Naive B cell (primary cell): ENCODE data around the gene CTXN1. TPM values are rescaled to one million over a fixed set of nuclear protein-coding genes. Genes with fewer than 3 reads are reported as not detected.
"Not testable (repeated sequence)": the region's sequence is repeated elsewhere in the genome, so short reads cannot be mapped to it uniquely, and the experiment has no call there.

Source experiments
- ATAC-seq, 2 donors: fragments of 150-1000 bp; cut with Tn5 transposase; 2 replicates each; pipeline ENCODE4 v1.10.0; 2021; ENCODE audit warnings: low read depth in 2 of 2, mild to moderate bottlenecking in 2 of 2, moderate library complexity in 2 of 2
- DNase-seq: peaks from one replicate; pipeline ENCODE4 v3.0.0; 2022
- H3K27ac Mint-ChIP-seq, 6 donors: one replicate each; pipeline ENCODE4 v1.8.0; 2020 to 2022; ENCODE audit warnings: mild to moderate bottlenecking in 6 of 6, mixed read lengths in 6 of 6, moderate library complexity in 5 of 6, inconsistent platforms in 2 of 6
- H3K27me3 Mint-ChIP-seq, 3 donors: one replicate each; pipeline ENCODE4 v1.8.0; 2021 to 2022; ENCODE audit warnings: mixed read lengths in 3 of 3, mild to moderate bottlenecking in 1 of 3
- H3K36me3 Mint-ChIP-seq, 2 donors: one replicate each; pipeline ENCODE4 v1.8.0; 2020 to 2022; ENCODE audit warnings: mixed read lengths in 2 of 2, inconsistent platforms in 1 of 2, mild to moderate bottlenecking in 1 of 2
- H3K4me1 Mint-ChIP-seq, 3 donors: one replicate each; pipeline ENCODE4 v1.8.0; 2020 to 2022; ENCODE audit warnings: mixed read lengths in 3 of 3, inconsistent platforms in 1 of 3, mild to moderate bottlenecking in 1 of 3, moderate library complexity in 1 of 3
- H3K4me3 Mint-ChIP-seq, 8 donors: one replicate each; pipeline ENCODE4 v1.8.0; 2020 to 2022; ENCODE audit warnings: mild to moderate bottlenecking in 8 of 8, mixed read lengths in 8 of 8, moderate library complexity in 8 of 8, inconsistent platforms in 2 of 8
- H3K9me3 Mint-ChIP-seq, 7 donors: one replicate each; pipeline ENCODE4 v1.8.0; 2020 to 2022; ENCODE audit warnings: mixed read lengths in 7 of 7, mild to moderate bottlenecking in 5 of 7, inconsistent platforms in 2 of 7, moderate library complexity in 1 of 7
- polyA plus RNA-seq, 6 donors: library from polyadenylated mRNA; unstranded; fragments of 300-500 nt; fragmentation: Illumina TruSeq; gene quantifications; one replicate each; pipeline ENCODE4 v1.2.3, GENCODE V29; 2021; ENCODE audit warnings: low read depth in 6 of 6

CTXN1 gene
- polyA plus RNA-seq, 6 donors from 2014 or later, result not detected

DNA sequence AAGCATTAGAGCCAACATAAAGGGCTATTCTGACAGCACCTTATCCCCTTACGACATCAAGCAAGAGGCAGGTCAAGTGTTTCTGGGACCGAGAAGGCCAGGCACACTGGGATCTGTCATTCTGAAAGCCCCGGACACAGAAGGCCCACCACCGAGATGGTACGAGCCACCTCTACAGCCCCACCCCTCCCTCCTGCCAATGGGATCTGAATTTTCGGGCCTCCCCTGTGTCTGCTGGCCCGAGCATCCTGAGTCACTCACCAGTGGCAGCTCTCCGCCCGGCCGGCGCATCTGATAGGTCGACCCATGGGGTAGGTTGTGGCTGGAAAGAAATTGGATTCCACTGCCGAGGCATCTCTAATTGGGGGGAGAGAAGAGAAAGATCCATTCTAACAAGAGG lies 14.9 kb upstream of the CTXN1 start:
- no peaks in the 10 kb centered on the region for H3K27me3 Mint-ChIP-seq
- DNase-seq (no peak), ATAC-seq (no peak)
- H3K36me3 Mint-ChIP-seq, result peaks cover 5 to 9% of the 10 kb centered on the region in 2 donors
- peaks cover 18 to 36% (median 26%) of the 10 kb centered on the region in 3 donors for H3K4me1 Mint-ChIP-seq
- H3K27ac Mint-ChIP-seq, result peak overlapping the region in 1 of 6 donors; percentile 39
- peak overlapping the region in 7 of 8 donors; percentile 12 to 88 (median 45) for H3K4me3 Mint-ChIP-seq
- H3K9me3 Mint-ChIP-seq, result no peaks in the 10 kb centered on the region

DNA sequence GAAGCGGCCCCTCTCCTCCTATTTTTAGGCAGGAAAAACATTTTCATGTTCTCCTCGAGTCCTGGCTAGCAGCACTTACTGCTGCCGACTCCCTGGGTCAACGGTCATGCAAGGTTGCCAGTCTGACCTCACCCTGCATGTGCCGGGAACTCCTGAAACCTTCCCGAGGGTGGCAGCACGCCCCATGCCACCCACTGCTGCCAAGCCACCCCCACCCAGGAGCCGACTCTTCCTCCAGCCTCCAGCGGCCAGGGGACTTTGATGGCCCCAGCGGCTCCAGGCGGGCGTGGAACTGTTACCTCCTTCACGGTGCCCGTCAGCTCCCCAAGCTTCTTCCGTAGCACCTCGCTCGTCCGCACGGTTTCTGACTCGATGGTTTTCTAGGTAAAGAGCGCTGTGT lies 8.8 kb upstream of the CTXN1 start:
- Mint-ChIP-seq H3K27me3 (no peaks in the 10 kb centered on the region), H3K9me3 (no peaks in the 10 kb centered on the region), H3K4me1 (no peaks in the 10 kb centered on the region), H3K4me3 (no peak overlapping the region), H3K36me3 (peaks cover 0 to 5% of the 10 kb centered on the region in 2 donors), H3K27ac (no peak overlapping the region)
- no peak for ATAC-seq
- DNase-seq, result no peak

DNA sequence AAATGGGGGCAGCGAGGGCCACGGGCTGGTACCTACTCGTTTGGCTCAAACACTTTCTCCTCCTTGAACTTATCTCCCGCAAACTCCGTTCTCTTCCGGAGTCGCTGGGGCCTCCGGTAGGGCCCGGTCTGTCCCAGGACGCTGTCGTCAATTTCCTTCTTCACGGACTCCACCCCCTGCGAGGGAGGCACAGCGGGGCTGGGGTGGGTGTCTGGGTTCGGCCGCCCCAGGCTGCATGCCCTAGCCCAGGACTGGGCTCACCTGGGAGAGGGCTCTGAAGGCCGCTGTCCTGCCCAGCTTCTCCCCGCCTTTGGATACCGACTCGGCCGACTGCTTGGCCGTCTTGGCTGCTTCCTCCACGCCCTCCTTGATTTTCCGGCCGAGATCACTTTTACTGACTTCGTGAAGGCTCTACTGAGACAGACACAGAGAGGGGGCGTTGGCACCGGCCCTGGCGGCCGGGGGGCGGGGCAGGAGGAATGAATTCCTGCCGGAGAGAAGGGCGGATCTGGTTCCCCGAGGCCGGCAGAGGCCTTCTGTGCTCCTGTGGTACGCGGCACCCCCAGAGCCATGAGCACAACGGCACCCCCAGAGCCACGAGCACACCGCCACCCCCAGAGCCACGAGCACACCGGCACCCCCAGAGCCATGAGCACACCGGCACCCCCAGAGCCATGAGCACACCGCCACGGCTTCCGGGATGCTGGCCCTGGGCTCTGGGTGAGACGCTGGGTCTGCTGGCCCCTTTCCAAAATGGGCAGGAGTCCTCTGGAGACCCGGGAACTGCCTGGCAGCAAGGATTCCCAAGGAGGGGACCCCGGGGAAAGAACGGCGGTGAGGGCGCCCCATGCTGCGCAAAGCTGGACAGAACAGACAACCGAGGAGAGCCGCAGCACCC lies 8.1 kb upstream of the CTXN1 start:
- no peaks in the 10 kb centered on the region for H3K4me1 Mint-ChIP-seq
- peaks cover 0 to 4% of the 10 kb centered on the region in 2 donors for H3K36me3 Mint-ChIP-seq
- H3K27ac Mint-ChIP-seq, result peak overlapping the region in 1 of 6 donors; percentile 72
- H3K9me3 Mint-ChIP-seq, result no peaks in the 10 kb centered on the region
- H3K27me3 Mint-ChIP-seq, result no peaks in the 10 kb centered on the region
- H3K4me3 Mint-ChIP-seq, result no peak overlapping the region
- ATAC-seq, result no peak
- no peak for DNase-seq

DNA sequence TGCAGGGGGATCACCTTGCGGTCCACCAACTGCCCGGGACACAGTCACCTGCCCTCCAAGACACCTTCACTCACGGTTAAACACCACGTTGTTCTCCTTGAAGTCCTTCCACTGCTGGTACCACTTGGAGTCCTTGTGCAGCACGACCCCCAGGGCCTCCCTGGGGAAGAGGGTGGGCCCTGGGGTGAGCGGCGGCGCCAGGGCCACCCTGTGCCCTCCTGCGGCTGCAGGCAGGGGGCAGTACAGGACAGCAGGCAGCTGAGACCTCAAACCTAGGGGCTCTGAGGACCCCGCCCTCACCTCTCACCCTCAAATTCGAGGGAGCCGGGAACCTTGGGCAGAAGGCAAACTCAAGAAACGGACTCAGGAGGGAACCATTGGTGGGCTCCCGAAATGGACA lies 7.5 kb upstream of the CTXN1 start:
- no peak for ATAC-seq
- H3K4me1 Mint-ChIP-seq, result peaks cover 0 to 2% (median 0%) of the 10 kb centered on the region in 3 donors
- no peaks in the 10 kb centered on the region for H3K36me3 Mint-ChIP-seq
- no peak for DNase-seq
- H3K9me3 Mint-ChIP-seq, result no peaks in the 10 kb centered on the region
- no peak overlapping the region for H3K4me3 Mint-ChIP-seq
- H3K27me3 Mint-ChIP-seq, result no peaks in the 10 kb centered on the region
- H3K27ac Mint-ChIP-seq, result no peak overlapping the region

DNA sequence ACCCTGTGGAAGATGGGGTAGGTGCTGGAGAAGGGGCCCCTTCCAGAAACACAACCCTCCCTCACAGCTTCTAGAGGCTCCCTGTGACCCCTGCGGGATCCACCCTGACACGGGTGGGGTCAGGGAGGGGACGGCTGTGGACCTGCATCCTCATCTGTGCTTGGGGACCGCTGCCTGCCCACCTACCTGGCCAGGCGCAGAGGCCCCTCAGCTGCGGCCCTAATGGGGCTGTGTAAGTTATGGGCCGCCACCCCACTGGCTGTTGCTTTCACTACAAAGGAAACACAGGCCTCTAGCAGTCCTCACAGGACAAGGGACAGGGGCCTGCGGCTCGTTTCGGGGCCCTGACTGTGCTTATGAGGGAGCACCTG lies 7.0 kb upstream of the CTXN1 start:
- DNase-seq, result no peak
- ATAC-seq, result no peak
- Mint-ChIP-seq H3K4me3 (no peak overlapping the region), H3K27ac (no peak overlapping the region), H3K4me1 (peaks cover 0 to 4% (median 0%) of the 10 kb centered on the region in 3 donors), H3K27me3 (no peaks in the 10 kb centered on the region), H3K9me3 (no peaks in the 10 kb centered on the region), H3K36me3 (no peaks in the 10 kb centered on the region)

DNA sequence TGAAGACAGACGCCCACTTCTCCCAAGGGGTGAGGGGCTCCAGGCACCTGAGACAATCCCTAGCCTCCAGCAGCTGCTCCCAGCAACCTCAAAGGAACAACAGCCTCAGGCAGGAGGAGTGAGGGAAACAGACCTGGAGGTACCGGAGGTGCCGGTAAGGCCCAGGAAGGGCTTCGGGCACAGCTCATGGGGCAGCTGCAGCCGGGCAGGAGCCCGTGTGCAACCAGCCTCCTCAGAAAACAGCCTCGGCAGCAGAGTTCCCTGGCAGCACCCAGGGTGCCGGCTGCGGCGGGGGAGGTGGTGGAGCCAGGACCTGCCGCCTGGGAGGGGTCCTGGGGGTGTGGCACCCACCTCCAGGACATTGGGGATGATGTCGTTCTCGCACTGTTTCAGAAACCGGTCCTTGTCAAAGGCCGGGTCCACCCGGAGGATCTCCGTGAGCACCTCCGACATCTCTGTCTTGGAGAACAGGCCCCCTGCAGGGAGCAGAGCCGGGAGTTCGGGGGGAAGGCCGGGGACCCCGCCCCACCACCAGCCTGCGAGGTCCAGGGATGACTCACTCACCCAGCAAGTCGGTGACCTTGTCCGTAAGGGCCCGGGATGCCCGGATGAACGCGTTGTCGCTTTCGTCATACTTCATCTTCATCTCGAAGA lies 6.5 kb upstream of the CTXN1 start:
- no peaks in the 10 kb centered on the region for H3K27me3 Mint-ChIP-seq
- H3K36me3 Mint-ChIP-seq, result no peaks in the 10 kb centered on the region
- H3K4me3 Mint-ChIP-seq, result no peak overlapping the region
- DNase-seq (no peak), ATAC-seq (no peak)
- peak overlapping the region in 1 of 6 donors; percentile 54 for H3K27ac Mint-ChIP-seq
- no peaks in the 10 kb centered on the region for H3K9me3 Mint-ChIP-seq
- H3K4me1 Mint-ChIP-seq, result peaks cover 0 to 4% (median 3%) of the 10 kb centered on the region in 3 donors

DNA sequence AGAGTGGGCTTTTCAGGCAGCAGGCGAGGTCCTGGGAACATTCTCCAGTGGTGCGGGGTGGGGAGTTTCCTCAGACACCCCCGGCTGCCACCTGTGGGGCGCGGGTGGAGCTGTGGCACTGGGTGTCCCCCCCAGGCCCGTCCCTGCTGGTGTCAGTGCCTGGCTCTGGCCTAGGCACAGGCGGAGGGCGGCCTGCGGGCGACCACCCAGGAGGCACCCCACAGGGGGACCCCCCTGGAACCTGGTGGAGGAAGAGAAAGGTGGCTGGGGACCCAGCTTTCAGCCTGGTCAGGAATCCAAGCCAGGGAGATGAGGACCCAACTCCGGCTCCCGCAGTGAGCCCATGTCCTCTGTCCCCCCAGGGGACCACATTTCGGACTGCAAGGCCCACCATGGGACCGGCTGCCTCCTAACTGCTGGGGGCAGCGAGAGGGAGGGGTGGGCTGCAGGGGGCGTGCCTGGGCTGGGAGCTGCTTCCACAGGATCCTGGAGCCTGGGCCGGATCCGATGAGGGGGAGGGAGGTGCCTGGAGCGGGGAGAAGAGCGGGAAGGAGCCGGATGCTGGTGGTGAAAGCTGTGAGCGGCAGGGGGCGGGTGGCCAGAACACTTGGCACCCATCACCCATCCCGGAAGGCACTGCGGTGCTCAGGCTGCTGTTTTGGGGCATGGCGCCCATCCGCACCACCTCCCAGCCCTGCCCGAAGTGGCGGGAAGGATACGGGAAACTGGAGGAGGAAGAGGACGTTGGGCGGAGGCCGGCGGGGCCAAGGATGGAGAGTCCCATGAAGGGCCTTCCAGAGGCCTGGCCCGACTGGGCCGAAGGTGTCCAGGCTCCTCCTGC lies 5.5 kb upstream of the CTXN1 start:
- no peaks in the 10 kb centered on the region for H3K9me3 Mint-ChIP-seq
- H3K4me3 Mint-ChIP-seq, result no peak overlapping the region
- H3K27ac Mint-ChIP-seq, result peak overlapping the region in 1 of 6 donors; percentile 34
- no peak for DNase-seq
- no peak for ATAC-seq
- no peaks in the 10 kb centered on the region for H3K36me3 Mint-ChIP-seq
- no peaks in the 10 kb centered on the region for H3K27me3 Mint-ChIP-seq
- H3K4me1 Mint-ChIP-seq, result peaks cover 3 to 5% (median 4%) of the 10 kb centered on the region in 3 donors

DNA sequence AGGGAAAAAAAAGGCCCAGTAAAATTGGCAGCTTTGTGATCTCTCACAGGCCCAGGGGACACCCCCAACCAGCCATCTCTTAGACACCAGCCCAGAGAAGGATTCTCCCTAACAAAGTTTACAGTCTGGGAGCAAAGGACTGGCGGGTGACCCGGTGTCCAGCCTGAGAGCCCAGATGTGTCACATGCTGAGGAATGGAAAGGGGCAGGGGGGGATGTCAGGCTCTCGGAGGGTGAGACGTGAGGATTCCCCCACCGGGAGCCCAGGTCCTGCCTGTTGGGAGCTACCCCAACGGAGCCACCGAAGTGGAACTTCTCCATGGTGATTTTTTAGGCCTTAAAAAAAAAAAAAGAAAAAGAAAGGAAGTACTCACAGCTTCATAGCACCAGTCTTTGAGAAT lies 4.8 kb upstream of the CTXN1 start:
- peak overlapping the region in 1 of 8 donors; percentile 40 for H3K4me3 Mint-ChIP-seq
- DNase-seq (no peak), ATAC-seq (no peak)
- peak overlapping the region in 1 of 6 donors; percentile 34 for H3K27ac Mint-ChIP-seq
- H3K36me3 Mint-ChIP-seq, result no peaks in the 10 kb centered on the region
- no peaks in the 10 kb centered on the region for H3K9me3 Mint-ChIP-seq
- H3K27me3 Mint-ChIP-seq, result no peaks in the 10 kb centered on the region
- H3K4me1 Mint-ChIP-seq, result peaks cover 4 to 8% (median 6%) of the 10 kb centered on the region in 3 donors

DNA sequence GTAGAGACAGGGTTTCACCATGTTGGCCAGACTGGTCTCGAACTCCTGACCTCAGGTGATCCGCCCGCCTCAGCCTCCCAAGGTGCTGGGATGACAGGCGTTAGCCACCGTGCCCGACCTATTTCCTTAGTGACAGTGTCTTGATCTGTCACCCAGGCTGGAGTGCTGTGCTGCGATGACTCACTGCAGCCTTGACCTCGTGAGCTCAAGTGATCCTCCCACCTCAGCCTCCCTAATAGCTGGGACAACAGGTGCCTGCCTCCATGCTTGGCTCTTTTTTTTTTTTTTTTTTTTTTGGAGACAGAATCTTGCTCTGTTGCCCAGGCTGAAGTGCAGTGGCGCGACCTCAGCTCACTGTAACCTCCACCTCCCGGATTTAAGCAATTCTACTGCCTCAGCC lies 4.1 kb upstream of the CTXN1 start:
- not testable (repeated sequence) for DNase-seq, H3K9me3 Mint-ChIP-seq, ATAC-seq, H3K36me3 Mint-ChIP-seq, H3K27me3 Mint-ChIP-seq, H3K4me3 Mint-ChIP-seq
- Mint-ChIP-seq H3K27ac (peak overlapping the region in 3 of 6 donors; percentile 6 to 70 (median 36)), H3K4me1 (peaks cover 7 to 10% (median 8%) of the 10 kb centered on the region in 3 donors)

DNA sequence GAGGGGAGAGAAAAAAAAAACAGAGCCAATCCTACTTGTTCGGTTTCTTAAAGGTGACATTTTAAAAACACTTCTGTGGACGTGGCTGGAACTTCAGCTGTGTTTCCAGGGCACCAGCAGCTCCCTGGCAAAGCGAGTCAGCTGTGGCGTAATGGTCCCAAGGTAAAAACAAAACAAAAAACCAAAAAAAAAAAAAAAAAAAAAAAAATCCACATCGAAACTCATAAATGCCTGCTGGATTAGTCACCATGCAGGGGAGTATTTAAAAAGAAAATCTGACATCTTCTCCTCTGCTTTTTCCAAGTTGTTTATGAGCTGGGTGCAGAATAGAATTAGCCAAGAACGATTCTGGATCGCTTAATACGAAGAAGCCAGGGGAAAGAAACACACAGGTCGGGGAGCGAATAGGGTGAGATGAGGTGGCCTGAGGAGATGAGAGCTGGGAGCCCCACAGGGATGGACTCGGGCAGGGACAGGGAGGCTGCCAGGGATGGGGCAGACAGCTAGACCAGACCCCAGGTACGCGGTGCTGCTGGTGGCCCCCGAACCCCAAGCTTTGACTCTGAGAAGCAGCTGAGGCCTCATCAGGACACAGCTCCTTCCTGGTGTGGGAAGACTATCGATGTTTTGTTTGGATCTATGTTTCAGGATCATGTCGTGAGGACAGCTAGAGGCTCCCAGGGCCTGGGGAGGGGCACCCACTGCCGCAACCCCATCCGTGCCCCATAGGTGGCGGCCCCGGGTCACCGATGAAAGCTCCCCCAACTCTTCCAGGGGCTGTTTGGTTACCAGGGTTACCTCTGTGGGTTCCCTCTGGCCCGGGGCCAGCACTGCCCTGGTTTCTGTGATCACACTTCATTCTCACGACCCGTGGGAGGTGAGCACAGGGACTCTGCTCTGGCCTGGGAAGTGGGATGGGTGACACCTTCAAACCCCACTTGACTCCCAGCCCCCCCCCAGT lies 3.1 kb upstream of the CTXN1 start:
- peak; percentile 57 to 63 for ATAC-seq
- no peaks in the 10 kb centered on the region for H3K27me3 Mint-ChIP-seq
- peak overlapping the region in 3 of 6 donors; percentile 32 to 83 (median 70) for H3K27ac Mint-ChIP-seq
- H3K36me3 Mint-ChIP-seq, result no peaks in the 10 kb centered on the region
- peak overlapping the region in 4 of 8 donors; percentile 45 to 69 (median 60) for H3K4me3 Mint-ChIP-seq
- no peaks in the 10 kb centered on the region for H3K9me3 Mint-ChIP-seq
- peak; percentile 67 for DNase-seq
- H3K4me1 Mint-ChIP-seq, result peaks cover 8 to 12% (median 10%) of the 10 kb centered on the region in 3 donors

DNA sequence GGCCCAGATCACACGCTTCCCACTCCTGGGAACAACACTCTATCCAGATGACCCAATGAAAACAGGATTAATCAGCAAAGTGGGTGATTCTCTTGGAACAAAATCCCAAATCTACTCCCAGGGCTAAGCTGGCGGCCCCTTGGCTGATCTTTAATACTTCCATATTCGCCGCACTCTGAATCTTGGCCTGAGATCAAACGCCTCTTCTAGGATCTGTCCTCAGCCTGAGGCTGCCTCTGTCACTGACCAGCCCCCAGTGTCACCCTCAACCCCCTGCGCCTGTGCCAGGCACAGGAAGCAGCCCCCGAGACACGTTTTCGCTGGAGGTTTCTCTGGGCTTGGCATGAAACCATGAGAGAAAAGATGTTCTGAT lies 2.4 kb upstream of the CTXN1 start:
- DNase-seq, result no peak
- Mint-ChIP-seq H3K27me3 (no peaks in the 10 kb centered on the region), H3K9me3 (no peaks in the 10 kb centered on the region), H3K4me1 (peaks cover 8 to 12% (median 11%) of the 10 kb centered on the region in 3 donors), H3K4me3 (peak overlapping the region in 2 of 8 donors; percentile 38 to 45), H3K27ac (no peak overlapping the region), H3K36me3 (no peaks in the 10 kb centered on the region)
- no peak for ATAC-seq

DNA sequence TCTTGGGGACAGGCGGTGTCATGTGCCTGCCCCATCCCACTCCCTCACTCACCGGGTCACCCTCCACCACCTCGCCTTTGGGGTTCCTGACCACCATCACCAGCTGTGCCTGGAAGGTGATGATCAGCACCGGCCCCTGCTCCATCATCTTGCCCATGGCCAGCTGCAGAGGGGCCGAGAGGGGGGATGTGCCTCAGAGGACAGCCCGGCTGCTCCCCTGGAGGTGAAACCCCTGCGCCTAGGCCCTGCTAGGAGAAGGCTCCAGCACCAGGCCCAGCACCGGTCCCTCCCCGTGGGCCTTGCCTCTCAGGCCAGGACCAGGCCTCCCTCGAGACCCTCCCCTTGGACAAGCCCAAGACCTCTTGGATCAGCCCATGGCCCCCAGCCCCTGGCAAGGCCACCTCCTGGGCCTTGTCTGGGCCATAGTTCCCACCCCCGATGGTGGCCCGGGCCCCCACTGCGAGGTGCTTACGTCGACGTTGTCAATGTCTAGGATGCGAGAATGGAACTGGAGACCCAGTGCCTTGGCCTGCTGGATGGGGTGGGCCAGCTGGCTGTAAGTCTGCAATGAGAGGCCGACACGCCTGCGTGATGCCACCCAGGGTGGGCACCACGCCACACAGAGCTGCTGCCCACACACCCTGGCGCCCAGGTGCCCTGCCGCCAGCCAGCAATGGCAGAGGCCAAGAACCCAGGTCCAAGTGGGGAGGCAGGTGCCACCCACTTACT lies 1.8 kb upstream of the CTXN1 start:
- Mint-ChIP-seq H3K36me3 (no peaks in the 10 kb centered on the region), H3K27me3 (no peaks in the 10 kb centered on the region), H3K4me3 (peak overlapping the region in 2 of 8 donors; percentile 38 to 45), H3K4me1 (peaks cover 10 to 16% (median 12%) of the 10 kb centered on the region in 3 donors), H3K9me3 (no peaks in the 10 kb centered on the region), H3K27ac (no peak overlapping the region)
- ATAC-seq (no peak), DNase-seq (no peak)
